ENCODE results near the gene PTGER1. TPM values are rescaled to one million over a fixed set of nuclear protein-coding genes. Genes with fewer than 3 reads are reported as not detected.
A peak's percentile ranks its signal among the peaks of the same experiment; 100 is the strongest.
"Not testable (repeated sequence)": the region's sequence is repeated elsewhere in the genome, so short reads cannot be mapped to it uniquely, and the experiment has no call there.

PTGER1 gene, protein sequence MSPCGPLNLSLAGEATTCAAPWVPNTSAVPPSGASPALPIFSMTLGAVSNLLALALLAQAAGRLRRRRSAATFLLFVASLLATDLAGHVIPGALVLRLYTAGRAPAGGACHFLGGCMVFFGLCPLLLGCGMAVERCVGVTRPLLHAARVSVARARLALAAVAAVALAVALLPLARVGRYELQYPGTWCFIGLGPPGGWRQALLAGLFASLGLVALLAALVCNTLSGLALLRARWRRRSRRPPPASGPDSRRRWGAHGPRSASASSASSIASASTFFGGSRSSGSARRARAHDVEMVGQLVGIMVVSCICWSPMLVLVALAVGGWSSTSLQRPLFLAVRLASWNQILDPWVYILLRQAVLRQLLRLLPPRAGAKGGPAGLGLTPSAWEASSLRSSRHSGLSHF
- polyA plus RNA-seq (ENCODE audit: insufficient read length), result not detected

DNA sequence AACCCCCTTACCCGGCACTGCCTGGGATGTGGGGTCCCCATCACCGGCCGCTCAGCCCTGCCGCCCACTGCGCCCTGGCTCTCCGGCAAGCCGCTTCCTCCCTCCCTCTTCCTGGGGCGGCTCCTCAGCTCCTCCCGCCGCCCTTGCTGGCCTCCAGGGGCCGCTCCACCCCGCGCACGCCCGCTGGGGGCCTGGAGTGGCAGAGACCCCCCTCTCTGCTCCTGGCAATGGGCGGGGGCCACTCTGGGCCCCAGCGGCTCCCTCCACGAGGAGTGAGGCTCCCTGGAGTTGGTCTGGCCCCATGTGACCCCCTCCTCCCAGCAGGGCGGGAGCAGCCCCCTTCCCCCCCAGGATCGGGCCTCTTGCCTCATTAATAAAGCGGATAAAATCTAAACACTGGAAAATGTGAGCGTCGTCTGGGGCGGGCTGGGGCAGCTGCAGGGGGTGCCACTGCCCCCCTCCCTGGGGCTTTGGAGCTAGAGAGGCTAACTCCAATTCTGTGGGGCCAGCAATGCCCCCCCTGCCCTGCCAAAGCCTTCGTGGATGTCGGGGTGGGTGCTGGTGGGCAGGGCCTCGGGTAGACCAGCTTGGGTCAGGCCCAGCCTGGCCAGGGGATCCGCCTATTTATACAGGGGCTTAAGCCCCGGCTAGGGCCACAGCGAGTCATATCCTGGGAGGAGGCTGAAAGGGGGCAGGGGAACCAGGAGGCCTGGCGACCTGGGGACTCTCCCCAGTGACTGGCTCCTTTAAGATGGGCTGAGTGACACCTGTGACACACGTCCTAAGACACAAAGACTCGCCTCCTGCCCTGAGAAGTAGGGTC is at the start of gene PTGER1:
PTGER1 (minus strand) TSS at position 104 of the 823 bp plus-strand sequence. CDS start 1,034 bp downstream, outside the sequence.
- DNase-seq, result no peak

DNA sequence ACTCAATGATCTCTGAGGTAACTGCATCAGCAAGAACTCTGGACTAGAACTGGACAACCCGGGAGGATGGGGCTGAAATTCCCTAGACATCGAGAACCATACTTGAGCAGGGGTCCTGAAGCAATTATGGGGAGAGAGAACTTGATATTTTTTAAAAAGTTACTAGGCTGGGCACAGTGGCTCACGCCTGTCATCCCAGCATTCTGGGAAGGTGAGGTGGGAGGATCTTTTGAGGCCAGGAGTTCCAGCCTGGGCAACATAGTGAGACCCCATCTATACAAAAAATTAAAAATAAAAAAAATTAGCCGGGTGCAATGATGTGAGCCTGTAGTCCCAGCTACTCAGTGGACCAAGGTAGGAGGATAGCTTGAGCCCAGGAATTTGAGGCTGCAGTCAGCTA is 45.4 kb upstream of the PTGER1 start:
- no peak for DNase-seq

DNA sequence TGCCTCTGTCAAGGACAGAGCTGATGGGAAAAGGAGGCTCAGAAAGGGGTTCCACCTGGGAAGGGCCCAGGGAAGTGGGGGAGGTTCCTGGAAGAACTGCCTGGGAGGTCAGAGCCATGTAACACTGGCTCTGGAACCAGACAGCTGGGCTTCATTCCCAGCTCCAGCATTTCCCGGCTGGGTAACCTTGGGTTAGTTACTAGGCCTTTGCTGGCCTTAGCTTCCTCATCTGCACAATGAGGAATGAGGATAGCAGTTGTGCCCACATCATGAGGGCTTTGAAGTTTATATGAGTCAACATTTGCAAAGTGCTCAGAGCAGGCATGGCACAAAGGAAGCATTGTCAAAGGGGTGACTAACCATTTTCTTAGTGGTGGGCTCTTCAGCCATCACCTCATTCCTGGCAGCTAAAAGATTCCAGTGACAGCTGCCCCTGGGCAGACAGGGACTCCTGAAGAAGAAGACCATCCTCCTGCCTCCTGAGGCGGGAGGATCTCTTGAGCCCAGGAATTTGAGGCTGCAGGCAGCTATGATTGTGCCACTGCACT is 44.8 kb upstream of the PTGER1 start:
- no peak for DNase-seq

DNA sequence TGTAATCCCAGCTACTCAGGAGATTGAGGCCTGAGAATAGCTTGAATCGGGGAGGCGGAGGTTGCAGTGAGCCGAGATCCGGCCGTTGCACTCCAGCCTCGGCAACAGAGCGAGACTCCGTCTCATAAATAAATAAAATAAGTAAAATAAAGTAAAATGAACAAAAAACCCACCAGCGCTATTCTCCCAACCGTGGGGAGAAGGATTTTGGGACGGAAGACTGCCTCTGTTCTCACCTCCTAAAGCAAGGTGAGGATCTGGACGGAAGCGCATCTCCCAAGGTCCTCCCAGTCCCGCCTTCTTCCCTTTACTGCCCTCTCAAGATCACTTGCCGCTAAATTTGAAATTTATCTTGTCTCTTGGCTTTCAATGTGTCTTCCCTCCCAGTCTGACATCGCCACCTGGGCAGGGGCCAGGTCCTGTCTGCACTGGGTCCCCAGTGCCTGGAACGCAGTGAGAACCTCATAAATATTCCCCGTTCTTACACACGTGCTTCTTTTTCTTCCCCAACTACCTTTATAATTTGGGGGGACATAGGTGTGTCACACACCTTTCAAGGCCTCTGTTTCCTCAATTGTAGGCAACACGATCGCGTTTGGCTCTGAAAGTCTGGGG is 44.2 kb upstream of the PTGER1 start:
- no peak for DNase-seq

DNA sequence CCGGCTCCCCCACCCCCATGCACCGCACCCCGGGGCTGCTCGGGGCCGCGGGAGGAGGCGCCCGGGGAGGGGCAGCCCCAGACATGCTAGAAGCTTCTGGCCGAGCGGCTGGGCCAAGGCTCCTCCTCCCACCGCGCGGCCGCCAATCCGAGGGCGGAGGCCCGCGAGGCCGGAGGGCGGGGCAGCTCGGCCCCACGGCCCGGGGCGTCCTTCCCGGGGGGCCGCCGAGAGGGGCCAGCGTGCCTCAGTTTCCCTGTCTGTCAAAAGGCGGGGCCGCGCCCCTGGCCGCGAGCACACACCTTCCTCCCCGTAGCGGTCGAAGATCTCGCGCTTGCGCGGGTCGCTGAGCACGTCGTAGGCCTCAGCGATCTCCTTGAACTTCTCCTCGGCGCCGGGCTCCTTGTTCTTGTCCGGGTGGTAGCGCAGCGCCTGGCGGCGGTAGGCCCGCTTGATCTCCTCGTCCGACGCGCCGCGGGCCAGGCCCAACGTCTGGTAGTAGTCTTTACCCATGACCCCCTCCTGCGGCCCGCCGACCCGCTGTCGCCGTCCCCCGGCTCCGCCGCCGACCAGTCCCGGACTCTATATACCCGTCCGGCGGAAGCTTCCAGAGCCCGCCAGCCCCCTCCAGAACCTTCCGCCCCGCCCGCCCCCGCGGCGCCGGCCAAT is 42.8 kb upstream of the PTGER1 start, which contains the start of gene DNAJB1:
DNAJB1 (minus strand) TSS at position 558 of the 666 bp plus-strand sequence; CDS start at position 510, 48 bp downstream.
- peak; percentile 85 for DNase-seq

DNA sequence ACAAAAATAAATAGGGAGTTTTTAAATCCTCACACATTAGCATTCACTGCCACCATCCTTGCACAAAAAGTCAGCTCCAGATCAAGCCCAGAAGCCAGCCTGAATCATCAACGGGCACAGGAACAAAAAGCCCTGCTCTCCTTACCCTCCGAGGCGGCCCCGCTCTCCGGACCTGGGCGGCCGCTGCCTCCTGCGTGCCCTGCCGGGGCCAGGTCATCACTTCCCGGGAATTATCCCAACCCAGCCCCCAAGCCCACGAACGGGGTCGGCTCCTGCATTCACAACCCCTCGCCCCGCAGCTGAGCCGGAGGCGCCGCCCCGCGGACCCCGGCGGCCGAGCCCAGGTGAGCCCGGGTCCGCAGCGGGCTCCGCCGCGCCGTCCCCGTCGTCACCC is 42.3 kb upstream of the PTGER1 start:
- no peak for DNase-seq

DNA sequence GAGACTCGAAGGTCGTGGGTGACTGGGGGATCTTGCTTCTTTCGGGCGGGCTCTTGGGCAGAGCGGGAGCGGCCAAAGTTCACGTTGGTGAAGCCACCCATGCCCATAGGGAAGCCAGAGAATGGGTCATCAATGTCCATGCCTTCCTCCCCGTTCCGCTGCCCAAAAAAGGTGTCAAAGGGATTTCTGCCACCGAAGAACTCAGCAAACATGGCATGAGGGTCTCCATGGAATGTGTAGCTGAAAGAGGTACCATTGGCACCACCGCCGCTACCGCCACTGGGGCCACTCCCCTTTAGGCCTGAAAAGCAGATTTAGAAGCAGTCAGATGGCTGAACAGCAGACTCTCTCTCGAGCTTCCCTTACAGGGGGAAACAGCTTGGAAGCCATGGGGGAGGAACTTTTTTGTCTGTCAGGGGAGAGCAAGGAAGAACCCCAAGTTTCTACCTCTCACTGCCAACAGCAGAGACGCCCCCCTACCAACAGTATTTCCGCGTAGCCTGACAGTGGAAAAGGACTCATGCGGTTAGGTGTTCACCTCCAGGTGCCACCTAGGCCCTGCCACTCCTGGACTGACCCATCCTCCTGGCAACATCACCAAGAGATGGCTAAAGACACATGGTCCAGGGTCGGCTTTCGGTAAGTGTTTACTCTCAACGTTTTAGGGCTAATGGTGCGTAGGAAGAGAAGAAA is 41.7 kb upstream of the PTGER1 start:
- DNase-seq, result no peak

DNA sequence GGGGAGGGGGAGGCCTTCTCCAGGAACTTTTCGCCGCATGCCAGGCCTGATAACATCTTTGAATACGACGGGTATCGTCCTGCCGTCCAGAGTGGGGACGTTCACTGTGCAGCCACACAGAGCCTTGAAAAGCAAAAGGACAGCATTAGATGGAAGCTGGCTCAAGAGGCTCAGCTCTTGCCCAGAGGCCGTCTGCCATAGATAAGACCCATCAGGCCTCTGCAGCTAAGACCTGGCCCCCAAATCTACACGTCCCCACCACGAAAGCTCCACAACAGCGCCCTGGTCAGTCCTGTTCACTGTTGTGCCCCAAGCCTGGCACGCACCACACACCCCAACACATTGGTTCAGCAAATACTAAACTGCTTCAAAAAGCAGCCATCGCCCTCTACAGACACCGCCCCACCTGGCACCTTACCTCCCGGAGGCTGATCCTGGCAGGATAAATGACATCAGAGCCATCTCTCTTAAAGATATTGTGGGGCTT is 40.9 kb upstream of the PTGER1 start:
- DNase-seq, result no peak

DNA sequence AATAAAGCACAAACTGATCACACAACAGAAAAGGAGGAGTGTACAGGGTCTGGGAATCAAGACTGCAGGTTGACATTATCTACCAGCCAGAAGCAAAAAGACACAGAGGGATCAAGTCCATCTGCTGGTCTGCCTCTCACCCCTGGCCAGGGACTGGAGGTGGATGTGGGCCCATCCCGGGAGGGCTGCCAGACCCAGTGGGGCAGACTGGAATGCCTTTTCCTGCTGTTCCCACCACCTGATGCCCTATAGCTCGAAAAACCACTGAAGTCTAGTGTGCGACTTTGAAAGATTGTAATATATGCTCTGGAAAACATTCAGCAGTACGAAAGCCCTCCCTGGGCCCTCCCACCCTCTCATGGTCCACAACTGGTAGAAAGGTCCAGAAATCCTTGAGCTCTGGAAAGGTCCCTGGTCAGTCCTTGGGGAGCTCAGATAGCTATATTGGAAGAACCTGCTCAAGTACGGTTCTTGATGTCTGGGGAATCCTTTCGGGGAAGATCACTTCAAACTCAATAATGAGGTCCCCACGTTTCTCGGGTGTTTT is 40.4 kb upstream of the PTGER1 start:
- DNase-seq, result no peak

DNA sequence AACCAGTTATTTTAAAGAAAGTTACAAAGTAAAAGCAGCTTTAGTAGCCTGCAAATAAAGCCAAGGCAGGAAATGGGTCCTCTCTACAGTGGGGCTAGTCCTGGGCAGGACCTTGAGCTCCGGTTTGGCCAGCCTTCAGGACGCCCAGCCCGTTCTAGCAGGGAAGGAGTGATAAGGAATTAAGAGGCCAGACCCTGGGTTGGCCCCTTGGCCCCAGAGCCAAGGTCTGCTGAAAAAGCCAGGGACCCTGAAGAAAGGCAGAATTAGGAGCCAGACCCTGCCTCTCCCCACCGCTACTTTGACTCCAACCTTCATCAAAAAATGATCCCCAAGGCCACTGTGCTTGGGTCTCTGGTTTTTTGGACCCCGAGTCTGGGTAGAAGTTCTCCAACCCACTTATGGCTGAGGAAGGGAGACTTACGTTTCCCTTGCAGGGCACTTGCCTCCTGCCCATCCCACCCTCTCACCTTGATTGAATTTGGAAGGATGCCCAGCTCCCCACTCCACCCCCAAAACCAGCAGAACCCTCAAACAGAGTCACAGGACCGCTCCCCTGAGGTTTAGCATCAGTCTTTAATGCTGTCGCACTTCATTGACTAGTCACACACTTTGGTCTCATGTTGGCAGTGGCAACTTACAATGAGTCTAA is 39.2 kb upstream of the PTGER1 start:
- DNase-seq, result no peak

DNA sequence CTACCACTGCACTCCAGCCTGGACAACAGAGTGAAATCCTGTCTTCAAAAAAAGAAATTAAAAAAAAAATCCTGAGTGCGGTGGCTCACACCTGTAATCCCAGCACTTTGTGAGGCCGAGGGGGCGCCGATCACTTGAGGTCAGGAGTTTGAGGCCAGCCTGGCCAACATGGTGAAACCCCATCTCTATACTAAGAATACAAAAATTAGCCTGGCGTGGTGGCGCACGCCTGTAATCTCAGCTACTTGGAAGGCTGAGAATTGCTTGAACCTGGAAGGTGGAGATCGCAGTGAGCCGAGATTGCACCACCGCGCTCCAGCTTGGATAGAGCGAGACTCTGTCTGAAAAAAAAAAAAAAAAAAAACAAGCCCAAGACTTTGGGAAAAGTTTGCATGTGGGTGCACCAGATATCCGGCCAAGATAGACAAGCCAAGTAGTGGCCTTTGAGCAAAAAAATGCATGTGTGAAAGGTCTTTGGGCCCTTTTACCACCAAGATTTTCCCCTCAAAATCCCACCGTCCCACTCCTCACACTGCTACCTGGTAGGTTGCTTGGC is 37.3 kb upstream of the PTGER1 start:
- no peak for DNase-seq

DNA sequence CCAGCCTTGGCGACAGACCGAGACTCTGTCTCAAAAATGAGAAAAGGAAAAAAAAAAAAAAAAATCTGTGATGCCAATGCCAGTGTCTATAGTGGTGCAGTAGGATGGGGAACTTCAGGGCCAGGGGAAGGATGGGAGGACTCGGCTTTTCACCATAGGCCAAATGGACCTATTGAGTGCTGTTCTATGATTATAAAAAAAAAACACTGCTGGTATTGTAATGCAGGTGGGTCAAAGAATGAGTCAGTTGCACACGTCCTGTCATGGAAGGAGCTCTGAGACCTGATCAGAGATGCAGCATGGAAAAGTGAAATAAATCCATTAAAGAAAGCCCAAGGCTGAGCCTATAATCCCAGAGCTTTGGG is 36.1 kb upstream of the PTGER1 start:
- DNase-seq, result no peak

DNA sequence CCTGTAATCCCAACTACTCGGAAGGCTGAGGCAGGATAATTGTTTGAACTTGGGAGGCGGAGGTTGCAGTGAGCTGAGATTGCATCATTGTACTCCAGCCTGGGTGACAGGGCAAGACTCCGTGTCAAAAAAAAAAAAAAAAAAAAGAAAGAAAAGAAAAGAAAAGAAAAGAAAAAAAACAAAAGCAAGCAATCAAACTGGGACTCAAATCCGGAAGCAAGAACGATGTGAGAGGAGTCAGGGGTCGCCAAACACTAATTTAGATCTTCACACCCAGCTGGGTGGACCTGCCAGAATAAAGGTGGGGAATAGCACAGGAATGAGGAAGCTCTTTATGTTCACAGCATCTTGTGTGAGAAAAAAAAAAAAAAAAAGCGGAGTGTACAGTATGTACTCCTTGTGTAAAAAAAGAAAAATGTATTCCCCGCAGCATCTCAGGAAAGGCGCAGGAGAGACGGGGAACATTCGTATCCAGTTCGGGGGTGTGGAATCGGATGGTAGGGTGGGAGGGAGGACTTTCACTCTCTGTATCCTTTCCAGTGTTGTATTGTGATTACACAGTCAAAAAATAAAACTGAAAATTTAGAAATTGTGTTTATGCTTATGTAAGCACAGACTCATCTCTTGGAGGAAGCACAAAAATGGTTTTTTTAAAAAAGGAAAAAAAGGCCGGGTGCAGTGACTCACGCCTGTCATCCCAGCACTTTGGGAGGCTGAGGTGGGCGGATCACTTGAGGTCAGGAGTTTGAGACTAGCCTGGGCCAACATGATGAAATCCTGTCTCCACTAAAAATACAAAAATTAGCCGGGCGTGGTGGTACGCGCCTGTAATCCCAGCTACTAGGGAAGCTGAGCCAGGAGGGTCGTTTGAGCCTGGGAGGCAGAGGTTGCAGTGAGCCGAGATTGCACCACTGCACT is 35.4 kb upstream of the PTGER1 start:
- DNase-seq, result no peak

DNA sequence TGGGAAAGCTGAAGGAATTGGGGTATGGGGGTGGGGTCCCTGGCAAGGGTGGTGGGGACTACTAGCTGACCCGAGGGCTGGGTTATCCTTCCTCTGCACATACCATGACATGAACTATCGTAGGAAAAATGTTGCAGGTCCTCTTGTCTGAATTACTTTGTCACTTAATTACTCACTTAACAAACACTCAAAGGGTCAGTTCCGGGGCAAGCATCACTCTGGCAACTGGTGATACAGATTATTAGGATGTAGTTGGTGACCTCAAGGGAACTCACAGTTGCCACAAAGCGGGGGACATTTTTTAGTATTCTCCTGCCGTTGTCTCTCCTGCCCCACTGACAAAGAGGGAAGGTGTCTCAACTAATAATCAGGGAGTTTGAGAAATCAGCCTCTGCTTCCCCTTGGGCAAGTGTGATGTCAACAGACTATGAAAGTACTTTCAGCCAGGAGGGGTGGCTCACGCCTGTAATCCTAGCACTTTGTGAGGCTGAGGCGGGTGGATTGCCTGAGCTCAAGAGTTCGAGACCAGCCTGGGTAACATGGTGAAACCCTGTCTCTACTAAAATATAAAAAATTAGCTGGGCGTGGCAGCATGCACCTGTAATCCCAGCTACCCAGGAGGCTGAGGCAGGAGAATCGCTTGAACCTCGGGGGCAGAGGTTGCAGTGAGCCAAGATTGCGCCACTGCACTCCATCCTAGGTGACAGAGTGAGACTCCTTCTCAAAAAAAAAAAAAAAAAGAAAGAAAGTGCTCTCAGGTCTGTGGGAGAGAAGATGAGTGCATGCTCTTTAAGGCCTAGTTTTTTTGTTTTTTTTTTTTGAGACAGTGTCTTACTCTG is 32.8 kb upstream of the PTGER1 start:
- DNase-seq, result no peak

DNA sequence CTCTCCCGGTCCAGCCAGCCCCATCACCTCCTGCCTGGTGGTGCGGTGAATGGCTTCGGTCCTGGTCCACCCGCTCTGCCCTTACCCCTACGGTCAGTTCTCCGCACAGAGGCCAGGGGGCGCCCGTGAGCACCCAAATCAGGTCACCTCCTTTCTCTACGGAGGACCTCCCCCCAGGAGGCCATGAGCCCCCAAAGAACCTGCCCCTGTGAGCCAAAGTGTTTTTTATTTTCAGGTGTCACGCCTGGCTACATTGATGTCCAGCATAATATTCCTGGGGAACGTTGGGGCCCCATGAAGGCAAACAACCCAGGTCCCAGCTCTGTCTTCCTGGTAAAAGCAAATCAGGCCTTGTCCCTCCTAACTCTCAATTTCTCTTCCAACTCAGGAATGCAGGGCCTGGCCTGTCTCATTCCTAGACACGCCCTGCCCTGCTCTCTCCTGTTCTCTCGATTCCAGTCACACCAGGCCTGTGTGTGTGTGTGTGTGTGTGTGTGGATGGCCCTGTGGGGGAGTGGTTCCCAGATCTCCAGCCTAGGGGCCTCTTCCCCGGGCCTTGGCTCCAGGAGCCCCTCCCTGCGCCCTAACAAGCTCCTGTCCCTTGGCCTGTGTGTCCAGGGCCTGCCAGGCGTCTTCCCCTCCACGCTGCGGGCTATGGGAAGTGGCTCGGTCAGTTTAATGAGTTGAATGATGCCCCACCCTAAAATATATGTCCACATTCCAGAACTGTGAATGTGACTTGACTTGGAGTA is 30.5 kb upstream of the PTGER1 start:
- no peak for DNase-seq

DNA sequence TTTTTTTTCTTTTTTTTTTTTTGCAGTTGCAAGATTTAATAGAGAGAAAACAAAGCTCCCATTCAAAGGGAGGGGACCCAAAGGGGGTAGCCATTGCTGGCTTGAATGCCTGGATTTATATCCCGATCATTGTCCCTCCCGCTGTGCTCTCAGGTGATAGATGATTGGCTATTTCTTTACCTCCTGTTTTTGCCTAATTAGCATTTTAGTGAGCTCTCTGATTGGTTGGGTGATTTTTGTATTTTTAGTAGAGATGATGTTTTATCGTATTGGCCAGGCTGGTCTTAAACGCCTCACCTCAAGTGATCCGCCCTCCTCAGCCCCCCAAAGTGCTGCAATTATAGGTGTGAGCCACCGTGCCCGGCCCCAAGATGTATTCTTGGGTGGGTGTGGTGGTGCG is 29.4 kb upstream of the PTGER1 start:
- not testable (repeated sequence) for DNase-seq

DNA sequence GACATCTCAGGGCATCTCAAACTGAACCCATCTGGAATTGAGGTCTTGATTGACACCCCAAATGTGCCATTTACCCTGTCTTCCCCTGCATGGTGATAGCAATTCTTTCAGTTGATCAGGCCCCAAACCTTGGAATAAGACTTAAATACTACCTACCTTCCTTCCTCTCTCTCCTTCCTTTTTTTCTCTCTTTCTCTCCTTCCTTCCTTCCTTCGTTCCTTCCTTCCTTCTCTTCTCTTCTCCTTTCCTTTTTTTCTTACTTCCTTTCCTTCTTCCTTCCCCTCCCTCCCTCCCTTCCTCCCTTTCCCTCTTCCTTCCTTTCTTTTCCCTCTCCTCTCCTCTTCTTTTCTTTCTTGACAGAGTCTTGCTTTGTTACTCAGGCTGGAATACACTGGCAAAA is 28.1 kb upstream of the PTGER1 start:
- DNase-seq, result no peak

All from hindlimb muscle (tissue), 1 donor.